Hindlimb muscle (tissue), 1 donor: ENCODE data around the gene LRRC10B. TPM values are rescaled to one million over a fixed set of nuclear protein-coding genes. Genes with fewer than 3 reads are reported as not detected.

Experiments
- DNase-seq: peaks from one replicate; pipeline ENCODE4 v3.0.0-alpha.2; 2013
- polyA plus RNA-seq: library from polyadenylated mRNA; unstranded; fragments of 120-200 nt; gene quantifications from one replicate; pipeline ENCODE4 v1.2.1, GENCODE V29; 2013; ENCODE audit not compliant: insufficient read length

Gene LRRC10B
- polyA plus RNA-seq, 1 donor: not detected

DNA sequence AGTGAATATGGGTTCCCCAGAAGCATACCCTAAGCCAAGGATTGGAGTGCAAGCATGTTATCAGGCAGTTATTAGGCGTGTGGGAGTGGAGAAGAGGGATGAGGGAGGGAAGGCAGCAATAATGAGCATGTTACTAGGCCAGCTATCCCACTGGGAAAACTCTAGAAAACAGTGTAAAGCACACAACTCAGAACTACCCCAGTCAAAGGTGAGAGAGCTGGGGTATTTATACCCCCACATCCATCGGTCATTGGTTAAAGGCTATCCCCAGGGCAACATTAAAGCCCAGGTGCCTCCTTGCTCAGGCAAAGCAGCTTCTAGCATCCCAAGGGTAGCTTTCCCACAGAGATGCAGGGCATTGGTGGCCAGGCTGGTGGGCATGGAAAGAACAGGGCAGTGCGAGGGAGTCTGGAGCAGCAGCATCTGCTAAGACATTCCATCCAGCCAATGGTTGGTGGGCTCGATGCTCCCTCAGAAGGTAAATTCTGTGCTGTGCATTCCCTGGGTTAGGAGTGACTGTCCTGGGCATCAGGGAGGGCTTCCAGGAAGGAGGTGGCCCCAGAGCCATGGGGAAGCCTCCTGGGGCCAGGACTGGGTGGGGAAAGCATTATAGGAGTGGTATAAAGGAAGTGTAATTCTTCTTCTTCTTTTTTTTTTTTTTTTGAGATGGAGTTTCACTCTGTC is 21.1 kb upstream of the LRRC10B start:
- DNase-seq: no peak

DNA sequence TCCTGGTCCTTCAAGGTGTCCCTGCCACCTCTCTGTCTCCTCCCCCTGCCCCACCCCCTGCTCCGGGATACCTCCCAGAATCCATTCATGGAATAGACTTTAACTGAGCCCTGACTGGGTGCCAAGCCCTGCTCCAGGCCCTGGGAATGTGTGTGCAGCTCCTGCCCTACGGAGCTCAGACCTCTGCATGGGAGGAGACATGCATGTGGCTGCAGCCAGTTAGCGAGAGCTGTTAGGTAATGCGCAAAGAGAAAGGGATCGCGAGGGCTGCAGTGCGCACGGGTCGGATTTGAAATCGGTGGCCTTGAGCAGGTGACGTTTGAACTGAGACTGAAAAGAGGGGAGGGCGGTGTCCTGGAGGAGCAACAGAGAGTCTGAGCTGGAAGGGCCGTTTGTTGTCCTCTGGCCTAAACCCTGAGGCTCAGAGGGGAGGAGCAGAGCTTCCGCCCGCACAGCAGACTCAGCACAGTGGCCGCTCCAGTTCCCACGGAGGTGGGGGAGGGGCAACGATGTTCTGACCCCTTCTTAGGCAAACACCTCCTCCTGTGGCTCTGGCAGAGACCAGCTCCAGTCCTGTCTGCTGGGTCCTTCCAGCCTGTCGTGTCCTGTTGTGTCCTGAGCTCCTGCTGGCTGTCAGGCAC is 19.8 kb upstream of the LRRC10B start:
- DNase-seq: no peak

DNA sequence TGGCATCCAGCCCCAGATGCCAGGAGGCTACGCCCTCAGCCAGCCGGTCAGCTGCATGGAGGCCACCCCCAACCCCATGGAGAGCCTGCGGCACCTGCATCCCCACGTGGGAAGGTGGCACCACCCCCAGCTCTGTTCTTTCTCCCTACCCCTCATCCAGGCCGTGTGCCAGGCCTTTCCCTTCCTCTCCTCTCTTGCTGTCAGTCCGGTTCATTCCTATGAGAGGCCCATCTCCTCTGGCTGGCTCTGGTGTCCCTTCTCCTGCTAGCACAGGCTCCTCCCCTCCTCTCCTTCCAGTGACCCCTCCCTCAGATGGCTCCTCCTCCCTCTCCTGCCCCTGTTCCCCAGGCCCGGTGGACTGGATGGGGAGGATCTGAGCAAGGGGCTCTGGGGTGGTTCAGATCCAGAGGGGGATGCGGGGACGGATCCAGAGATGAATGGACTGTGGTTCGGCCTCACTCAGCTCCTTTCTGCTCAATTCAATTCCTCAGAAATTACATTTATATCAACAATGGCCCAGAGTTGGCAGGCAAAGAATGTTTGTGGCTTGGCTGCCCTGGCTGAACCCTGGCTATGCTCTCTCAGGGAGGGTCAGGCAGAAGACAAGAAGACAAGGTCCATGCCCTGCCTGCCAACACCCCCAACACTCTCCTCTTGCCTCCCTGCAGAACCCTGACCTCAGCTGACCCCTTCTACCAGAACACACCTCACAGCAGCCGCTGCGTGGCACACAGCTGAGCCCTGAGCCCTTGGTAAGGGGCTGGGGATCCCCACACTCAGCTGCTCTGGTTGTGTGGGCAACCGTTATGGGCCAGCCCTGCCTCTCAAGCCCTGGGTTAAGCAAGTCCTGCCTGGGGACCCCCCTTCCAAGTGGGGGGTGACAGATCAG is 18.5 kb upstream of the LRRC10B start:
- no peak for DNase-seq

DNA sequence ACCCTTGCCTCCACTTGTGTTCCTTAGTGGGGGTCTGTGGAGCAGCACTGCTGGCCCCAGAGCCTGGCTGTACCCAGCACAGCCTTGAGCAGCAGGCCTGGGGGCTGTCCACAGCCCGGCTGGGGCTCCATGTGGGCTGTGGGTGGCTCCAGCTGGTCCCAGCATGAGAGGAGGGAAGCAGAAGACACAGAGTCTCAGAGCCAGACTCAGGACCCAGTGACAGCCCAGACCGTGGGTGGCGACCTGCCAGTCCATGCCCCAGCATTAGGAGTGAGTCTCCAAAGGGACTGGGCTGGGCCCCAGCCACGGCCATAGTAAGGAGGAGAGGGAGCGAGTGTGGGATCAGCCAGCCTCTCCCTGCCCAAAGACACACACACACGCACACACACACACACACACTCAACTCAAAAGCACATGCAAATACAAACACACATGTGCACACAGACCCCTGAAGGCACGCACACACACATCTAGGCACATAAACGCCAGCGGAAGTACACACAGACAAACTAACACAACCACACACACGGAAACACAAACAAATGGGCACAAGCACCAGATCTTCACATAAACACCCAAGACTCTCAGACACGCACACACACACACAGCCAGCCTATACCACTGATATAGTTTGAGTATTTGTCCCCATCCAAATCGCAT is 16.7 kb upstream of the LRRC10B start:
- no peak for DNase-seq

DNA sequence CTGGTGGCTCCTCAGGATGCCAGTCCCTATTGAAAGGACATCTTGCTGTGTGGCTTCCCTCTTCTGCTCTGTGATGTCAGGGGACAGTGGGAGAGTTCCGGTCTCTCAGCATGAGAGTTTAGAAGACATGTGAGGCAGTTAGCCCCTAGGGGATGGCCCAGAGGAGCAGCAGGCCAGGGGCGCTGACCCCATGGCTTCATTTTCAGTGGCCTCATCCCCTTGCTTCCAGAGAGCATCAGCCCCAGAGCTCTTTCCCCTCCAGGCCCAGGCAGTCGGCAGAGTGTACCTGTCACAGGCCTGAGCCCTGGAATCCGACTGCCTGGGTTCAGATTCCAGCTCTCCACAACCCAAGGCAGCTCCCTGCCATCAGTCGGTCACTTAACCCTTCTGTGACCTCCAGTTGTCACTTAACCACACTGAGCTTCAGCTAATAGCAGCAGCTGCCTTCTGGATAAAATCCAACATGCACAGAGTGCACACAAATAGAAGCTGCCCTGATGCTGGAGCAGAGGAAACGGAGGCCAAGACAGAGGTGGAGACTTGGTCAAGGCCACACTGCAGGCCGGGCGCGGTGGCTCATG is 14.1 kb upstream of the LRRC10B start:
- DNase-seq: no peak

DNA sequence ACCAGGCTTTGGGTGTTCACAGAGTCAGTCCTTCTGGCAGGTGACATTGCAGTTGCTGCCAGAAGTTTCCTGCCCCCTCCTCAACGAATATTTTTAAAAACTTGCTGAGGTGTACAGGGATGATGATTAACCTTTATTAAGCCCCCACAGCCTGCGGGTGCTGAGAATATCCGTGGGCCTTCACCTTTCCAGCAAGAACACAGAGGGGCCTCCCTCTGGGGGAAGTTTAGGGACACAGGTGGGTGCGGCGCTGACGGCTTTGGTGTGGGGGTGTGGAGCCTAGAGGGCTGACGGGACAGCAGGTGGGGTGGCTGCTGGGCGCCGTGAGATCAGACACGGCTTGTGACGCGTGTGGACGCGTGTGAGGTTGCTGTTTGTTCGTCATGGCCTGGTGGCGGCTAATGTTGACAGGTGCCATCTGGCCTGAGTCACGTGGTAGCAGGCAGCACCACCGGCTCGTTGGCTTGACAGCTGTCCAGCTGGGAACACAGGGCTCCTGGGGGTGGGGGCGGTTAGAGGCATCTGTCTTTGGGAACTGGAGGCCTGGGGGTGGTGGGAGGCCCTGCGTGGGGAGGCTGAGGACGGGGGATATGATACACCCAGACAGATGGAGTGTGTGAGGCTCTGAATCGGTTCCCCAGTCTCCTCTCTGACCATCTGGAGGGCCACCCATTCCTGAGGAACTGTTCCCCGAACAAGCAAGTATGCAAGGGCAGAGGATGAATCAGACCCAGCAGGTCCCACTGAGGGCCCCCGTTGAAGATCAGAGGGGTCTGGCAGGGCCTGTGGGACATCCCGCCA is 12.5 kb upstream of the LRRC10B start:
- no peak for DNase-seq

DNA sequence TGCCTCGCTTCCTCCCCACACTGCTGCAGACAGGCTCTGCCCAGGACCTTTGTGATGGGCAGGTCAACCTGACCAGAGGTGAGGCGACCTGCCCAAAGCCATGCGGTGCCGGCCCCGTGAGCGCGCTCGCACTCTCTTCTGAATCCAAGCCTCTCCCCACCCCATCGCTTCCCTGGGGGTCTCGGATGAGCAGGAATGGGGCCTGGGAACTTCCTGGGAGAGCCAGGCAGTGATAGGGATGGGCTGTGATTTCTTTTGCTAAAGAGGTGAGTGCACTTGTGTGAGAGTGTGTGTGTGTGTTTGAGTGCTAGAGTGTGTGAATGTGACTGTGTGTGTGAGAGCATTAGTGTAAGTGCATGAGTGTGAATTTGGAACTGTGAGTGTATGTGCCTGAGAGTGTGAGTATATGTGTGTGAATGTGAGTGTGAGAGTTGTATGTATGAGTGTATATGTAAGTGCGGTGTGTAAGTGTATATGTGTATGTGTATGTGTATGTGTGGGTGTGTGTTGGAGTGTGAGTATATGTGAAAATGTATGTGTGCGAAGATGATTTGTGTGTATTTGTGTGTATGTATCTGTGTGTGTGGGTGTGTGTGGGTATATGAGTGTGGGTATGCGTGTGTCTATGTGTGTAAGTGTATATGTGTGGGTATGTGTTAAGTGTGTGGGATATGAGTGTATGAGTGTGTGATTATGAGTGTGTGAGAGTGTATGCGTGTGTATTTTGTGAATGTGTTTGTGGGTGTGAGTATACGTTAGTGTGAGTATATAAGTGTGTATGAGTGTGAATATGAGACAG is 11.7 kb upstream of the LRRC10B start:
- no peak for DNase-seq

DNA sequence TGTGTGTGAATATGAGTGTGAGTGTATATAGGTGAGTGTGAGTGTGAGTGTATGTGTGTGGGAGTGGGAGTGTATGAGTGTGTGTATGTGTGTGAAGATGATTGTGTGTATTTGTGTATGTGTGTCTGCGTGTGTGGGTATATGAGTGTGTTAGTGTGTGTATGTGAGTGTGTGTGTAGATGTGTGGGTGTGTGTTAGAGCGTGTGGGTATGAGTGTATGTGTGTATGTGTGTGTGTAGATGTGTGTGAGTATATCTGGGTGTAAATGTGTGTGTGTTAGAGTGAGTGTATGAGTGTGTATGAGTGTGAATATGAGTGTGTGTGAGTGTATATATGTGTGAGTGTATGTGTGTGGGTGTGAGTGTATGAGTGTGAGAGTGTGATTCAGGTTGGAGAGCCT is 11.1 kb upstream of the LRRC10B start:
- DNase-seq: no peak

DNA sequence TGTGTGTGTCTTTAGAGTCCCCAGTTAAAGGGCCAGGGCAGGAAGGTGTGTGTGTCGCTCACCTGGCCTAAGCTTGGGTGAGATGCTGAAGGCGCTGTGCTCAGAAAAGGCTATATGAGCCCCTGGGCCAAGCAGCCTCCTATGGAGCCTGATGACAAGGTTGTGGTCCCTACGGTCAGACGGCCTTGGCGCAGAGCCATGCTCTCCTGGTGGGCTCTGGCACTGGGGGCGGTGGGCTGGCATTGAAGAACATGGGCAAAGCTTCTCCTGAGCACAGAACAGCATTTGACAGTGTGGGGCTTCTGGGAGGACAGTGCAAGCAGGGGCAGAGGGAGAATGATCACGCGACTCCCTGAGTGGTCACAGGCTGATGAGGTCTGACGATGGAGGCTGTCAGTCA is 10.7 kb upstream of the LRRC10B start:
- DNase-seq: no peak

DNA sequence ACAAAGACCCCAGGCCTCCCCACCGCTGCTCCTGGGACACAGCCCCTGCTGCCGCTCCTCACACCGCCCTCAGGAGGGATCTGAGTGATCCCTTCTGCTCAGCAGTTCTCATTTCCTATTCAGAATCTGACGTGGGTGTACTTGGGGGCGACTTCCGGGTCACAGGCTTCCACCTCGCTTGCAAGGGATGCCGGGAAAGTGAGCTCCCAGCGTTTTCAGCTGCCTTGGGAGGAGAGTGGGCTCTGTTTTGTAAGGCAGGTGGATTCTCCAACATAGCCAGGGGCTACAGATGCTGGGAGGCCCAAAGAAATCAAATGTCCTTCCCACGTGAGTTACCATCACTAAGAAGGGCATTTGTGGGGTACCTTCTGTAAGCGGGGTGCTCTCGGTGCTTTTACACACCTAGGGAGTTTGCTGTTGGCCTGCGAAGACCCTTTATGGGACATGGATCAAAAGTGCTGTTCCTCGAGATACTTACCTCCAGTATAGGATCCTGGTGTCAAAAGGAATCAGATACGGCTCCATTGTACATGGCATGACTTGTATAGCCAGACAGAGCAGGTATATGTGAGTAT is 9.7 kb upstream of the LRRC10B start:
- DNase-seq: no peak

DNA sequence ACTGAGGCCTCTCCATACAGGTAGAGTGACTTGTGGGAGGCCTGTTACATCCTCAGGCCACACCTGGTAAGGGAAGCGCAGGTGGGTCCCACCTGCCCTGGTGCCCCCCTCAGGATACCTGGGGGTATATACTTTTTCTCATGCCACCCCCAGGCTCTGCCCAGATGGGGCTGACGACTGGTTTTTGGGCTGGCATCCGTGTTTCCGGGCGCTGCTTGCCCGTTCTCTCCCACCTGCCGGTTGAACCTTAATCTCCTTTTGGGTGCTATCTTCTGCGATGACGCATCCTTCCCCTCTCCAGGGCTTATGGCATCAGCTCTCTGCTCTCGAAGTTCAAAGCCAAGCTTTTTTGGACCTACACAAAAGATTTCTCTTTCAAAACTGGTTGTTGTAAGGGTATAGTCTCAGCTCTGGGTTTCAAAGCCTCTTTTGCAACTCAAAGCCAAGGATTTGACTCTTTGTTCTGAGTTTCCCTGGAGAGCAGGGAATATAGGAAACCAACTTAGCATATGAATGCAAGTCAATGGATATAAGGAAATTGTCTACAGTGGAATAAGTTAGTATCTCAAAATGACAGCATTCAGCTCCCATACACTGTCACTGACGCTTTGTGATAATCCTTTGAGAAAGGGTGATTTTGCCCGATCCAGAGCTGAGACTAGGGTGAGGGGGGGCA is 8.6 kb upstream of the LRRC10B start:
- DNase-seq: no peak

DNA sequence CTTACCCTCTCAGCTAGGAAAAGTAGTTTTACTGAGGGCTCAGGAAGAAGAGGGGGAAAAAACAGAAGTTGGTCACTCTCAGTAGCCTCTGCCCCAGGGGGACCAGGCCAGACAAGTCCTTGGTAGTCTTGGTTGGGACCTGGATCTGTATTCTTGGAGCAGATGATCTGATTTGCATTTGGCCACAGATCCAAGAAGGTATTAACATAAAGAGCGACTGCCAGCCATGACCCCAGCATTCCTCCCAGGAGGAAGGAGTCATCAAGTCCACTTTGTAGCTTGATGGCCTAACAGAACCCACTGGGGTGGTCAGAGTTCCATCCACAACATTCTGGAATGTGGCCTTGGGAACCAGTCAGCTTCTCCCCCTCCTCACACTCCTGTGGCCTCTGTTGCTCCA is 6.0 kb upstream of the LRRC10B start:
- no peak for DNase-seq

DNA sequence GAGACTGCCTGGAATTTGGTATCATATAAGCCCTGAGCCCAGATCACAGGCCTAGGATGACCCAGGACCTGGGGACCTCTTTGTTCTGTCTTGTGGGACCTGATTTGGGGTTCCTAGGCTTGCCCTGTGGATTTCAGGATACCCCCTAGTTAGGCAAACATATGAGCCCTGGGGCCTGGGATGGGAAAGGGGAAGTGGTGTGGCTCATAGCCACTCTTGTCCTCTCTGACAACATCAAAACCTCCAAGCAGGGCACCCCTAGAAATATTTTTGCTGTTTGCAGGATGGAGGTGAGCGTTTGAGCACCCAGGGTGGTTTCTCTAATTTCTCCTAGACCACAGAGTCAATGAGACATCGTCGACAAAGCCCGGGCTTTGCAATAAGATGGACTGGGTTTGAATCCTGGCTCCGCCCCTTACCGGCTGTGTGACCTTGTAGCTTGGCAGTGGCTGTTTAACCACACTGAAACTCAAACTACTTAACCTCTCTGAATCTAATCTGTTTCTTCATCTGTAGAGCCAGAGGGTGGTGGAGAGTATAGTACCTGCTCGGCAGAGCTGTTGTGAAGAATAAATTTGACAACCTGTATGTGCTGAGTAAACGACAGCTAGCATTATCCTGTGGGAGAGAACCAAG is 5.3 kb upstream of the LRRC10B start:
- no peak for DNase-seq

DNA sequence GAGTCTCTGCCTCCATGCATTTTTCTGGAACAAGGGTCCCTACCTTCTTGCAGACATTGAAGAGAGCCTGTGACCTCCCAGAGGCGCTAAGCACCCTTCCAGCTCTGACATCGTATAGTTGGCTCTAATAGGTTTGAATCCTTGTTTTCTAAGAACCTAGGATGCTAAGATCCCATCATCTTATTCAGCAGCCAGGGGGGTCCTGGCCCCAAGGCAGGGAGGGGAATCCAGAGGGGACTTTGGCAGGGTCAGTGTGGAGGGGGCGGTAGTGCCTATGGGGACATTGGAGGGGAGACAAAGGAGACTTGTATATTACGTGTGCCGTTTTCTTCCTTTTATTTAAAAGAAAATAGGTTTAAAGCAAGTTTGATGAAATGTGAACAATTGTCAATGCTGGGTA is 3.4 kb upstream of the LRRC10B start:
- no peak for DNase-seq

DNA sequence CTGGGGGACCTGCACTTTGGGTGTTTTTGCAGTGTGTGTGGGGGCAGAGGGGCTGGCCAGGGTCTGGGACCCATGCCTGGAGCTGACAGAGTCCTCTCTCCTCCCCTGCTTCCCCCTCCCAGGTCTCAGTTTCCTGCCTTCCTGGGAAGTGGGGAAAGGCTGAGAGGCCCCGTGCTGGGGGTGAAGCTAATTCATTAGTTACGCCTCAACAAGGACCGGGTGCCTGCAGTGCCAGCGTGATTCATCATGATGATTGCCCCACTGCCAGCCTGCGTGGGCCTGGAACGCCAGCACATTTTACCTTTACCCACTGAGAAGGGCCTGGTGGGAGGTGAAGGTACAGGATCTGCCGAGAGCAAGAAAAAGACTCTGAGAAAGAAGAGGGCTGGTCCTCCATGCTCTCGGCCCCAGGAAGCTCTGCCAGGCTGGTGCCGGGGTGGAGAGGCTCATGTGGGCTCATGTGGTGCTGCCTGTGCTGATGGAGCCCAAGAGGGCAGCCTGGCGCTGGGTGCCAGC is 2.9 kb upstream of the LRRC10B start:
- DNase-seq: no peak

DNA sequence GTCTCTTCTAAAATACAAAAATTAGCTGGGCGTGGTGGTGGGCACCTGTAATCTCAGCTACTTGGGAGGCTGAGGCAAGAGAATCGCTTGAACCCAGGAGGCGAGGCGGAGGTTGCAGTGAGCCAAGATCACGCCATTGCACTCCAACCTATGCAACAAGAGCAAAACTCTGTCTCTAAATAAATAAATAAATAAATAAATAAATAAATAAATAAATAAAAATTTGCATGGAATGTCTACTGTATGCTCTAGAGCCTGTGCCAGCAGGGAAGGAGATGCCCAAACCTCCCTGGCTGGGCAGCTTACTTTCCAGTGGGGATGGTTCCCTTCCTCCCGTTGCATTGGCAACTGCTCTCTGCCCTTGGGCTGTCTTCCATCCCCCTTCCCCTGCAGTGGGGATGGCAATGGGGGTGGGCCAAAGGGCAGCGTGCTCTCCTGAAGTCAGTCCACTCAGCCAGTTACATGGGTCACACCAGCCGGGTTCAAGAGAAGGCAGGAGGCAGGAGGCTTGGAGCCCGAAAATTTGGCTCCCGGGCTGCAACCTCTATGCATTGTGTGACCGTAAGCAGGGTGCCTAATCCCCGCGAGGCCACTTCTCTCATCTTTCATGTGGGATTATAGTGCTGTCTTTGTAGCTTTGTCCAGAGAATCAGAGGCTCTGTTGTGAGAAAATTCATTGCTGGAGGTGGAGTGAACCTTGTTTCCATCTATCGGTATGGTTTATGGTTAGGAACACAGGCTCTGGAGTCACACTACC is 1.4 kb upstream of the LRRC10B start:
- no peak for DNase-seq

DNA sequence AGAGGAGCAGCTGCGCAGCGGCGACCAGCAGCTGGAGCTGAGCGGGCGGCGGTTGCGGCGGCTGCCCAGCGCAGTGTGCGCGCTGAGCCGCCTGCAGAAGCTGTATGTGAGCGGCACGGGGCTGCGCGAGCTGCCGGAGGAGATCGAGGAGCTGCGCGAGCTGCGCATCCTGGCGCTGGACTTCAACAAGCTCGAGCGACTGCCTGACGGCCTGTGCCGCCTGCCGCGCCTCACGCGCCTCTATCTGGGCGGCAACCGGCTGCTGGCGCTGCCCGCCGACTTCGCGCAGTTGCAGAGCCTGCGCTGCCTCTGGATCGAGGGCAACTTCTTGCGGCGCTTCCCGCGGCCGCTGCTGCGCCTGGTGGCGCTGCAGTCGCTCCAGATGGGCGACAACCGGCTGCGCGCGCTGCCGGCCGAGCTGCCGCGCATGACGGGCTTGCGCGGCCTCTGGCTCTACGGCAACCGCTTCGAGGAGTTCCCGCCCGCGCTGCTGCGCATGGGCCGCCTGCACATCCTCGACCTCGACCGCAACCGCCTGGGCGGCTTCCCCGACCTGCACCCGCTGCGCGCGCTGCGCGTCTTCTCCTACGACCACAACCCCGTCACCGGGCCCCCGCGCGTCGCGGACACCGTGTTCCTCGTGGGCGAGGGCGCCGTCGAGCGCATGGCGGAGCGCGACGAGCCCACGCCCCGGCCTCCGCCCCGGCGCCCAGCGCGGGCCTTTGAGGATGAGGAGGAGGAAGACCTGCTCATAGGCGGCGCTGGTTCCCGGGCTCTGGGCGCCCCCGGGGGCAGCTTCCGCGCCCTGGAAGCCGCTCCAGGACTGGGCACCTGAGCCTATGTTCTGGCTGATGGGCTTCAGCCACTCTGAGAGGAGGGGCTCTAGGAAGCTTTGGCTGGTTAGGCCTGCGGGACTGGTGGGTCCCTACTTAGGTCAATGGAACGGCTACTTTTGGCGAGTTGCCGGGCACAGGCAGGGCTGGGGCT is 787 bp downstream of the LRRC10B start:
- peak; percentile 85 for DNase-seq
